ENCODE measurements around the gene ADD3.

Gene ADD3

DNA sequence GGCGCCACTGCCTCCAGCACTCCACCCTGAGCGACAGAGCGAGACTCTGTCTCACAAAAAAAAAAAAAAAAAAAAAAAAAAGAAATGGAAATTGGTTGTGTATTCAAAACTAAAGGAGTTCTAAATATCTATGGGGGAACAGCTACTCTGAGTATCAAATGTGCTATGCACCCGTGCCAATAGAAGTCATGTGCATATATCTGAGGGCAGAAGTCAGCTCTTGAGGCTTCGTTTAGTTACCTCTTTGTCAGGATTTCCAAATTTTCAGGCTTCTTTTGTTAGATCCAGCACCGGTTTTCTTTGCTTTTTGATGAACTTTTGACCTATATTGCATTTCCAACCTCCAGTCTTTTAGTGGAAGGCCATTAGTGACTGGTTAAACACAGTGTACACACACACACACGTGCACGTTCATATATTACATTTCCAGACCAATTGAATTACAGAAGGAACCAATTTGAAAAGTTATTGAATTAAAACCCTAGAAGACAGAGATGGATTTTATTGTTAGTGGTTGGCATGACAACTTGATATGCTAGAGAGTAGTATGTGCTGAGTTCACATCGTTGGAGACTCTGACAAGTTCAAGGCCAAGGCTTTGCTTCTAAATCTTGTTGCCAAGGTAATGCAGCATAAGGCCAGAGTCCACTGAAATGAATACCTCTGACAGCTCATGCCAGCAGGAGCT lies 33.1 kb upstream of the ADD3 start:
- DNase-seq: no peak
- no peak overlapping the region for H3K27ac Mint-ChIP-seq
- TF ChIP-seq, protein P1, sequence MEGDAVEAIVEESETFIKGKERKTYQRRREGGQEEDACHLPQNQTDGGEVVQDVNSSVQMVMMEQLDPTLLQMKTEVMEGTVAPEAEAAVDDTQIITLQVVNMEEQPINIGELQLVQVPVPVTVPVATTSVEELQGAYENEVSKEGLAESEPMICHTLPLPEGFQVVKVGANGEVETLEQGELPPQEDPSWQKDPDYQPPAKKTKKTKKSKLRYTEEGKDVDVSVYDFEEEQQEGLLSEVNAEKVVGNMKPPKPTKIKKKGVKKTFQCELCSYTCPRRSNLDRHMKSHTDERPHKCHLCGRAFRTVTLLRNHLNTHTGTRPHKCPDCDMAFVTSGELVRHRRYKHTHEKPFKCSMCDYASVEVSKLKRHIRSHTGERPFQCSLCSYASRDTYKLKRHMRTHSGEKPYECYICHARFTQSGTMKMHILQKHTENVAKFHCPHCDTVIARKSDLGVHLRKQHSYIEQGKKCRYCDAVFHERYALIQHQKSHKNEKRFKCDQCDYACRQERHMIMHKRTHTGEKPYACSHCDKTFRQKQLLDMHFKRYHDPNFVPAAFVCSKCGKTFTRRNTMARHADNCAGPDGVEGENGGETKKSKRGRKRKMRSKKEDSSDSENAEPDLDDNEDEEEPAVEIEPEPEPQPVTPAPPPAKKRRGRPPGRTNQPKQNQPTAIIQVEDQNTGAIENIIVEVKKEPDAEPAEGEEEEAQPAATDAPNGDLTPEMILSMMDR (IDR thresholded peaks at IDR 0.05): no peak
- H3K9me3 Mint-ChIP-seq: no peaks in the 10 kb centered on the region
- no peak overlapping the region for H3K4me3 Mint-ChIP-seq
- H3K4me1 Mint-ChIP-seq: peaks cover 36% of the 10 kb centered on the region
- peaks cover under 1% of the 10 kb centered on the region for H3K27me3 Mint-ChIP-seq (ENCODE audit: low read depth, poor library complexity)
- H3K36me3 Mint-ChIP-seq (ENCODE audit: low read depth): no peaks in the 10 kb centered on the region

DNA sequence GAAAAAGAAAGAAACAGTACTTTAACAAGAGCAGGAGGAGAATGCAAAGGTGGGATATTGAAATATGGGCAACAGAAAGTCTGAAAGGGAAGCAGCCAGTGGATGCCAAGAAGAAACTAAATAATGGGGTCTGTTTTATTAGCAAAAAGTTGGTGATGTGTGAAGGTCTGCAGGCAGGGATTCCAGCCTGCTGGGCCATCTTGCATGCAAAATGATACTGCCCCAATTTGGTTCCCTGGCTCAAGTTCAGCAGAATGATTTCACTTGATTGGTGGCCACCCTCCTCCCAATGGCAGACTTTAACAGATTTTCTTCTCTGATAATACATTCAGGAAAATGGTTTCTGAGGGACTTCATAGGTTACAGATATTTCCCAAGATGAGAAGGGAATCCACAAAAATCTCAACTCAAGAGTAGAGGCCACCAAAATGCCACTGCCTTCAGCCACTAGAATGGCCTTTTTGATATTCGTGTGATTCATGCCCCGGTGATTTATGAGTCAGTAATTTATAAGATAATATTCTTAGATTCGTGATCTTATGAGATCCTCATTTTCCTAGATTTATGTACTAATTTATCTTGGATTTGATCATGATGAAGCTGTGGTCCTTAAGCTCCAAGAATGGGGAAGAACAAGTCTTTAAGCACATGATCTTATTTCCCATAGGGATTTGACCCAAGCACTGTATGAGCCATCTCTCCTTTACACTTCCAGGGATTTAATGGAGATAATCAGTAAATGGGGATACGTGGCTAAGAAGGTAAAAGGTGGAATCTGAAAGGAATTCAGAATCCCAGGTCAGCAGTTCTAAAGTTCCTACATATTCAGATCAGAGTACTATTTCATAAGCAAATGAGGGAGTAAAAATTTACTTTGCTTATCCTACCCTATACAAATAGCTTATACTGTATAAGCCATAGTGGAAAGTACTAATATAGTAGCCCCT lies 32.3 kb upstream of the ADD3 start:
- Mint-ChIP-seq H3K4me3 (no peak overlapping the region), H3K27ac (no peak overlapping the region), H3K9me3 (no peaks in the 10 kb centered on the region), H3K36me3 (ENCODE audit: low read depth) (no peaks in the 10 kb centered on the region), H3K4me1 (peaks cover 40% of the 10 kb centered on the region), H3K27me3 (ENCODE audit: low read depth, poor library complexity) (peaks cover 4% of the 10 kb centered on the region)
- TF ChIP-seq, protein P1 (IDR thresholded peaks at IDR 0.05): no peak
- no peak for DNase-seq

DNA sequence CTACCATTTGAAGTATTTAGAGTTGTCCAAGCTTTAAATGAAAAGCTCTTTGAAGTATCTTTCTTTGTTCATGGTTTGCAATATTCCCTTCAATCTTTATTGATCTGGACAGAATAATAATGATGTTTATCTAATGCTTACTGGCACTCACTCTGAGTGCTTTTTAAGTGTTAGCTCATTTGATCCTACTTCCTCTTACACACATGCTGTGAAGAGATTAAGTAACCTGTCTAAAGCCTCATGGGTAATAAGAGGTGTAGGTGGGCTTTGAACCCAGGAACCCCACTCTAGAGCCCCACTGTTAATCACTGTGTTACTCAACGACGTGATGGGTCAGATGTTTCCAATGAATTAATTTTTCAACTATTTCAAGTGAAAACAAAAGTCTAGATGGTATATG lies 31.1 kb upstream of the ADD3 start:
- DNase-seq: no peak
- no peak overlapping the region for H3K27ac Mint-ChIP-seq
- H3K36me3 Mint-ChIP-seq (ENCODE audit: low read depth): no peaks in the 10 kb centered on the region
- peaks cover 4% of the 10 kb centered on the region for H3K27me3 Mint-ChIP-seq (ENCODE audit: low read depth, poor library complexity)
- no peaks in the 10 kb centered on the region for H3K9me3 Mint-ChIP-seq
- peaks cover 41% of the 10 kb centered on the region for H3K4me1 Mint-ChIP-seq
- TF ChIP-seq, protein P1 (IDR thresholded peaks at IDR 0.05): no peak
- H3K4me3 Mint-ChIP-seq: no peak overlapping the region

DNA sequence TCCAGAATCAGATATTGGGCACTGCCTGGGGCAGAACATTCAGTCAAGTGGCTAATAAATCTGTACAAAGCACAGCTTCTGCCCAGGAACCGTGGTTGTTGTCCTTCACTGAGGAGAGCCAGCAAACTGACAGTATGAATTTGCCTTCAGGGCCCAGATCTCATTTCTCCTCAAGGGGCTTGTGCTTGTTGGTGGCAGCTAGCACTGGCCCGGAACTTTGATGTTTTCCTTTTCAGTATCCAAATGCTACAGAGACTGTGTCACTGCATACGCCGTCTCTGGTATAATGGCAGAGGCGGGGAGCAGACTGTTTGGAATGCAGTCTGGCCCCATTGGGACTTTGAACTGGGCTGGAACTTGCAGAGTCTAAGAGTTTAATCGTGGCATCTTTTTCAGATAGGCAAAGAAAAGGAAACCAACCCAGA lies 30.4 kb upstream of the ADD3 start:
- Mint-ChIP-seq H3K9me3 (no peaks in the 10 kb centered on the region), H3K4me3 (no peak overlapping the region), H3K36me3 (ENCODE audit: low read depth) (no peaks in the 10 kb centered on the region), H3K27me3 (ENCODE audit: low read depth, poor library complexity) (peaks cover 4% of the 10 kb centered on the region), H3K4me1 (peaks cover 48% of the 10 kb centered on the region), H3K27ac (peak overlapping the region; percentile 68)
- TF ChIP-seq, protein P1 (IDR thresholded peaks at IDR 0.05): no peak
- DNase-seq: no peak

DNA sequence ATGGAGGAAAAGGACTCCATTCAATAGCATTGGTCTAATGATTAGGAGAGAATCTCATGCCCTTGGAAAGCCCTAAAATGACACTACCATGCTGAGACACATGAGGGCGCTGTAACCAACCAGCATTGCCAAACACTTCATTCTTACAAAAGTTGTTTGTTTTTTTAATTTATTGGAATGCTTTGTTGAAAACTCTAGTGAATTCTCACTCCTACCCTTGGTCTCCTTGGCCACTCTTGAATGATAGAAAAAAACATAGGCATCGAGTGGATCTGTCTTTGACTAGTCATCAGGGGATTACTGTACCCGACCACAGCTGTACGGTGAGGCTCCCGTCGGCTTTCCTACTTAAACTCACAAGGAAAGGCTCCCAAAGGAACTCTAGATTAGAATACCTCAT lies 29.3 kb upstream of the ADD3 start:
- Mint-ChIP-seq H3K4me3 (no peak overlapping the region), H3K36me3 (ENCODE audit: low read depth) (no peaks in the 10 kb centered on the region), H3K4me1 (peaks cover 53% of the 10 kb centered on the region), H3K27ac (no peak overlapping the region), H3K9me3 (peaks cover 4% of the 10 kb centered on the region), H3K27me3 (ENCODE audit: low read depth, poor library complexity) (peaks cover 4% of the 10 kb centered on the region)
- no peak for DNase-seq
- TF ChIP-seq, protein P1 (IDR thresholded peaks at IDR 0.05): peak; percentile 58

All from nephron progenitor cell (in vitro differentiated cells).